HepG2 (cell line): Measurements from ENCODE around the gene GNA15. TPM values are rescaled to one million over a fixed set of nuclear protein-coding genes. Genes with fewer than 3 reads are reported as not detected.

Experiments
- ARNTL ChIP-seq: sonication (generic); formaldehyde crosslinking; IDR thresholded peaks from 2 replicates; pipeline ENCODE4 v1.4.0; 2020; ENCODE audit warnings: mild to moderate bottlenecking, missing genetic modification reagents
- CHCHD3 ChIP-seq: sonication (generic); formaldehyde crosslinking; IDR thresholded peaks from 2 replicates; pipeline ENCODE4 v1.8.0; 2022; ENCODE audit warnings: mild to moderate bottlenecking, missing genetic modification reagents, moderate library complexity
- DPF2 ChIP-seq: sonication (generic); formaldehyde crosslinking; IDR thresholded peaks from 2 replicates; pipeline ENCODE4 v1.4.0; 2020; ENCODE audit warnings: mild to moderate bottlenecking, low read depth, missing genetic modification reagents, borderline replicate concordance
- FOXA1 ChIP-seq, 2 experiments: fragments of 450-650 bp in 1 of 2; sonication (generic) in 1 of 2; formaldehyde crosslinking in 1 of 2; IDR thresholded peaks; 2 replicates each; pipeline versions ENCODE4 v1.4.0 to v1.6.1; 2016 to 2020; ENCODE audit warnings: missing genetic modification reagents in 1 of 2
- HNF1A ChIP-seq, 2 experiments: sonication (generic) in 1 of 2; formaldehyde crosslinking in 1 of 2; IDR thresholded peaks; 2 replicates each; pipeline versions ENCODE4 v1.4.0 to v1.6.1; 2016 to 2020; ENCODE audit warnings: borderline replicate concordance in 1 of 2, low read depth in 1 of 2, mild to moderate bottlenecking in 1 of 2, missing genetic modification reagents in 1 of 2
- KDM1A ChIP-seq: IDR thresholded peaks from 2 replicates; pipeline ENCODE4 v1.6.1; 2016; ENCODE audit warnings: missing compliant biosample characterization
- KMT2A ChIP-seq: sonication (generic); formaldehyde crosslinking; IDR thresholded peaks from 2 replicates; pipeline ENCODE4 v1.4.0; 2020; ENCODE audit warnings: missing genetic modification reagents
- LRRFIP1 ChIP-seq: sonication (generic); formaldehyde crosslinking; conservative IDR thresholded peaks from 2 replicates; pipeline ENCODE4 v1.4.0; 2020; ENCODE audit warnings: missing genetic modification reagents
- MXD3 ChIP-seq: IDR thresholded peaks from 2 replicates; pipeline ENCODE4 v1.6.1; 2016; ENCODE audit warnings: mild to moderate bottlenecking, missing biosample characterization, missing genetic modification reagents
- REL ChIP-seq: sonication (generic); formaldehyde crosslinking; conservative IDR thresholded peaks from 2 replicates; pipeline ENCODE4 v1.8.0; 2022; ENCODE audit warnings: mild to moderate bottlenecking, missing genetic modification reagents, moderate library complexity
- SAFB2 ChIP-seq: sonication (generic); formaldehyde crosslinking; IDR thresholded peaks from 2 replicates; pipeline ENCODE4 v1.5.1; 2020; ENCODE audit warnings: missing genetic modification reagents, low read depth, mild to moderate bottlenecking, borderline replicate concordance
- SALL2 ChIP-seq: sonication (generic); formaldehyde crosslinking; IDR thresholded peaks from 2 replicates; pipeline ENCODE4 v1.8.1; 2023; ENCODE audit warnings: mild to moderate bottlenecking, missing genetic modification reagents, inconsistent platforms
- SP4 ChIP-seq: sonication (generic); formaldehyde crosslinking; IDR thresholded peaks from 2 replicates; pipeline ENCODE4 v1.8.1; 2023; ENCODE audit warnings: mild to moderate bottlenecking, missing genetic modification reagents
- TERF1 ChIP-seq: sonication (generic); formaldehyde crosslinking; IDR thresholded peaks from 2 replicates; pipeline ENCODE4 v1.8.0; 2022; ENCODE audit warnings: mild to moderate bottlenecking, missing genetic modification reagents, moderate library complexity
- TP53 ChIP-seq: sonication (generic); formaldehyde crosslinking; conservative IDR thresholded peaks from 2 replicates; pipeline ENCODE4 v1.4.0; 2020; ENCODE audit warnings: missing genetic modification reagents
- ZNF382 ChIP-seq: sonication (generic); formaldehyde crosslinking; IDR thresholded peaks from 2 replicates; pipeline ENCODE4 v1.5.0; 2020; ENCODE audit warnings: missing genetic modification reagents, mild to moderate bottlenecking, borderline replicate concordance
- ZNF563 ChIP-seq: sonication (generic); formaldehyde crosslinking; IDR thresholded peaks from 2 replicates; pipeline ENCODE4 v1.8.0; 2022; ENCODE audit warnings: mild to moderate bottlenecking, moderate library complexity, missing genetic modification reagents
- ZNF674 ChIP-seq: sonication (generic); formaldehyde crosslinking; IDR thresholded peaks from 2 replicates; pipeline ENCODE4 v1.5.0; 2020; ENCODE audit warnings: low read depth, mild to moderate bottlenecking, missing genetic modification reagents
- ZNF7 ChIP-seq: IDR thresholded peaks from 2 replicates; pipeline ENCODE4 v1.6.1; 2016; ENCODE audit warnings: missing biosample characterization, missing genetic modification reagents
- ZNF773 ChIP-seq: sonication (generic); formaldehyde crosslinking; IDR thresholded peaks from 2 replicates; pipeline ENCODE4 v1.4.0; 2020; ENCODE audit warnings: missing genetic modification reagents, borderline replicate concordance
- ZNF841 ChIP-seq: sonication (generic); formaldehyde crosslinking; IDR thresholded peaks from 2 replicates; pipeline ENCODE4 v1.8.1; 2023; ENCODE audit warnings: missing genetic modification reagents, borderline replicate concordance
- polyA plus RNA-seq, 8 experiments: library from polyadenylated mRNA; depleted of rRNA in 3 of 8; stranded (reverse) in 7 of 8; unstranded in 1 of 8; fragments of >200 nt; fragmentation: Illumina TruSeq in 4 of 8; extraction: Trizol in 4 of 8; gene quantifications; 2 replicates each; pipeline versions ENCODE4 v1.2.1 to v1.2.3, GENCODE V29; 2011 to 2016; ENCODE audit warnings: low read depth in 4 of 8, missing spikeins in 1 of 8, mixed read lengths in 1 of 8; ENCODE audit not compliant: insufficient read depth in 1 of 8
- total RNA-seq, 5 experiments: library from RNA; depleted of rRNA; stranded (reverse); fragments of >200 nt; fragmentation: Illumina TruSeq; extraction: Trizol; gene quantifications; 2 replicates each; pipeline ENCODE4 v1.2.3, GENCODE V29; 2016; ENCODE audit warnings: low read depth in 1 of 5

Gene GNA15
- total and polyA plus RNA-seq, 2 of the 13 experiments (the other 11 are each of a cell fraction or from before 2014, with no cell fraction given) = not detected

GRCh38 chr19:3094601-3095440 lies 41.0 kb upstream of the GNA15 start (continued):
- 0 out of 2 replicates have a peak, but pooled peaks have one; percentile 31 for TF ChIP-seq ZNF563
- no peak for TF ChIP-seq SAFB2 (CRISPR knock-in tag)
- no peak for TF ChIP-seq DPF2 (CRISPR knock-in tag)
- no peak for TF ChIP-seq ARNTL (CRISPR knock-in tag)
- TF ChIP-seq TP53 (CRISPR knock-in tag) = no peak
- TF ChIP-seq ZNF674 = no peak
- TF ChIP-seq ZNF382 (CRISPR knock-in tag) = no peak
- no peak for TF ChIP-seq LRRFIP1 (CRISPR knock-in tag)
- TF ChIP-seq REL = no peak
- 0 out of 2 replicates have a peak, but pooled peaks have one; percentile 22 for TF ChIP-seq CHCHD3 (CRISPR knock-in tag)
- TF ChIP-seq KDM1A (CRISPR knock-in tag) = no peak
- TF ChIP-seq HNF1A (IDR thresholded peaks at IDR 0.05; ENCODE audit: low read depth) = no peak
- no peak for TF ChIP-seq HNF1A (CRISPR knock-in tag; IDR thresholded peaks at IDR 0.05; ENCODE audit: borderline replicate concordance)
- TF ChIP-seq SALL2 (CRISPR knock-in tag) = no peak
- no peak for TF ChIP-seq FOXA1 (IDR thresholded peaks at IDR 0.05)
- no peak for TF ChIP-seq FOXA1 (CRISPR knock-in tag; IDR thresholded peaks at IDR 0.05)
- 0 out of 2 replicates have a peak, but pooled peaks have one; percentile 5 for TF ChIP-seq KMT2A
- peak; percentile 23; the same call in 1 of the 2 replicates for TF ChIP-seq MXD3 (CRISPR knock-in tag)
- TF ChIP-seq TERF1 (CRISPR knock-in tag) = no peak
- no peak for TF ChIP-seq ZNF841 (CRISPR knock-in tag)
- TF ChIP-seq ZNF773 (CRISPR knock-in tag) = no peak
- no peak for TF ChIP-seq ZNF7 (CRISPR knock-in tag)
- no peak for TF ChIP-seq SP4 (CRISPR knock-in tag)
